SK-N-SH treated with all-trans-retinoic acid at 6 μM for 48 hours (cell line): Measurements from ENCODE around the gene WASL.

Experiments
- ARNTL ChIP-seq: fragments of 450-650 bp; formaldehyde crosslinking; IDR thresholded peaks from 2 replicates; pipeline ENCODE4 v1.5.0; 2020; ENCODE audit warnings: low read depth, mild to moderate bottlenecking, moderate library complexity, borderline replicate concordance
- BACH2 ChIP-seq: fragments of 250-450 bp; sonication (Bioruptor Pico); IDR thresholded peaks from 2 replicates; pipeline ENCODE4 v1.9.0; 2021; ENCODE audit warnings: mild to moderate bottlenecking, borderline replicate concordance
- CREB5 ChIP-seq: fragments of 250-450 bp; sonication (Bioruptor Pico); IDR thresholded peaks from 2 replicates; pipeline ENCODE4 v1.5.1; 2020; ENCODE audit warnings: low read depth, mild to moderate bottlenecking, moderate library complexity
- CSDC2 ChIP-seq: fragments of 250-450 bp; sonication (Bioruptor Pico); IDR thresholded peaks from 2 replicates; pipeline ENCODE4 v1.5.0; 2020; ENCODE audit warnings: mild to moderate bottlenecking, moderate library complexity
- ESRRG ChIP-seq: fragments of 250-450 bp; sonication (Bioruptor Pico); IDR thresholded peaks from 2 replicates; pipeline ENCODE4 v1.6.1; 2021; ENCODE audit warnings: mild to moderate bottlenecking
- ISL1 ChIP-seq: fragments of 250-450 bp; sonication (Bioruptor Pico); IDR thresholded peaks from 2 replicates; pipeline ENCODE4 v2.1.2; 2022; ENCODE audit warnings: mild to moderate bottlenecking, moderate library complexity
- PATZ1 ChIP-seq: fragments of 250-450 bp; sonication (Bioruptor Pico); IDR thresholded peaks from 2 replicates; pipeline ENCODE4 v1.8.0; 2020; ENCODE audit warnings: mild to moderate bottlenecking, moderate library complexity, borderline replicate concordance
- POU6F1 ChIP-seq: fragments of 250-450 bp; sonication (Bioruptor Pico); IDR thresholded peaks from 2 replicates; pipeline ENCODE4 v1.8.0; 2021; ENCODE audit warnings: low read depth, mild to moderate bottlenecking, moderate library complexity, borderline replicate concordance
- RARB ChIP-seq: fragments of 250-450 bp; sonication (Bioruptor Pico); IDR thresholded peaks from 2 replicates; pipeline ENCODE4 v1.8.0; 2021; ENCODE audit warnings: mild to moderate bottlenecking, moderate library complexity
- SNAI2 ChIP-seq: fragments of 250-450 bp; sonication (Bioruptor Pico); IDR thresholded peaks from 2 replicates; pipeline ENCODE4 v1.5.0; 2020; ENCODE audit warnings: mild to moderate bottlenecking, moderate library complexity
- TOX ChIP-seq: fragments of 250-450 bp; sonication (Bioruptor Pico); IDR thresholded peaks from 2 replicates; pipeline ENCODE4 v1.8.0; 2021; ENCODE audit warnings: mild to moderate bottlenecking, moderate library complexity, borderline replicate concordance
- ZC3H10 ChIP-seq: fragments of 250-450 bp; sonication (Bioruptor Pico); IDR thresholded peaks from 2 replicates; pipeline ENCODE4 v1.5.1; 2021; ENCODE audit warnings: mild to moderate bottlenecking, moderate library complexity
- ZFP30 ChIP-seq: fragments of 450-650 bp; formaldehyde crosslinking; IDR thresholded peaks from 2 replicates; pipeline ENCODE4 v1.5.0; 2022; ENCODE audit warnings: mild to moderate bottlenecking, moderate library complexity
- ZNF8 ChIP-seq: fragments of 450-650 bp; formaldehyde crosslinking; IDR thresholded peaks from 2 replicates; pipeline ENCODE4 v1.5.0; 2020; ENCODE audit warnings: mild to moderate bottlenecking, moderate library complexity

GRCh38 chr7:123734498-123734897 lies 14.3 kb downstream of the WASL start:
- no peak for TF ChIP-seq TOX (CRISPR knock-in tag)
- no peak for TF ChIP-seq BACH2 (CRISPR knock-in tag)
- TF ChIP-seq PATZ1 (CRISPR knock-in tag): no peak
- TF ChIP-seq ZC3H10 (CRISPR knock-in tag): no peak
- no peak for TF ChIP-seq RARB (CRISPR knock-in tag)
- TF ChIP-seq CREB5 (CRISPR knock-in tag): no peak
- TF ChIP-seq ESRRG (CRISPR knock-in tag): no peak
- no peak for TF ChIP-seq SNAI2
- TF ChIP-seq ISL1 (CRISPR knock-in tag): no peak
- no peak for TF ChIP-seq ZFP30
- TF ChIP-seq ZNF8: no peak
- TF ChIP-seq CSDC2 (CRISPR knock-in tag): no peak
- TF ChIP-seq POU6F1: no peak
- no peak for TF ChIP-seq ARNTL
